ENCODE measurements around the gene URM1.

The URM1 gene

DNA sequence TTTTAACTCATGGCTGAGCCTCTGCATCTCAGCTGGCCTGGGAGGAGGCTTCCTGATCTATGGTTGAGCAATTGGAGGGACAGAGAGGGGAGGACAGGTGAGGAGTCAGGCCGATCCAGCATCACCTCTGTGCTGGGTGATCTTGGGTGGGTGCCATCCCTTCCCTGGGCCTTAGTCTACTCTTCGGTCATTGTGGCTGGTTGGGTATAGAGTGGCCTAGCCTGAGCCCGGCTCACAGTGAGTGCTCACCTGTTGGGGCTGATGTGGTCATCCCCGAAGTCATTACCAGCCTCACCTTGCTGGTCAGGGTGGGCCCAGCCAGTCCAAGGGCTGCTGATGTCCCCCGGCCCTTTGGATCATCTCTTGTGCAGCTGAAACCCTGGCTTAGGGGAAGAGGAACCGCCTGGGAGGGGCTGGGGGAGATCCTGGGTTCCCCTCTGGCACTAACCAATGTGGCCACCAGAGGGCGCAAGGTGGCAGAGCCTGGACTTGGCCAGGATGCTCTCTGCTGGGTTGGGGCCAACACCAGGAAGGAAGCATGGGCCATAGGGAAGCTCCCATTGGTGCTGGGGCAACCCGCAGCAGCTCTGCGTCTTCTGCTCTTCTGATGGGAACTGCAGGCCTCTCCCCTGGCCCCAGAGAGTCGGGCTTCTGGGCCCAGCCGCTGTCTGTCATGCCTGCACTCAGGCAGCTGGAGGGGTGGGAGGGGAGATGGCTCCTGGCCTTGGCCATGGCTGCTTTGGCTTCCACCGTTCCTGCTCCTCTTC, 67.4 kb downstream of the URM1 start:
- H3K27ac ChIP-seq (ENCODE audit: low read depth, low read length), result no peak overlapping the region
- no peak overlapping the region for H3K4me3 ChIP-seq (ENCODE audit: low read depth, low read length)
- H3K18ac ChIP-seq (ENCODE audit: low read length), result no peak overlapping the region
- no peaks in the 10 kb centered on the region for H3K79me2 ChIP-seq (ENCODE audit: control insufficient read depth, insufficient read depth, low read length, poor library complexity)
- H2AK5ac ChIP-seq (ENCODE audit: low read length), result no peak overlapping the region
- no peaks in the 10 kb centered on the region for H3K4me1 ChIP-seq (ENCODE audit: control insufficient read depth in 1 of 2, insufficient read depth in 2 of 2, low read length in 2 of 2)
- WGBS (ENCODE audit: extremely low coverage, insufficient coverage, insufficient read length), result no CpG with 5 or more reads among the region's 12 CpGs
- no peak overlapping the region for H2AFZ ChIP-seq (ENCODE audit: insufficient read depth, low read length, poor library complexity)
- H3K23ac ChIP-seq (ENCODE audit: low read length), result no peak overlapping the region
- peaks cover 22 to 29% of the 10 kb centered on the region in 2 experiments for H3K36me3 ChIP-seq (ENCODE audit: control insufficient read depth in 1 of 2, insufficient read depth in 2 of 2, low read length in 2 of 2)
- H2BK5ac ChIP-seq (ENCODE audit: low read depth, low read length, poor library complexity), result no peak overlapping the region
- no peaks in the 10 kb centered on the region for H3K27me3 ChIP-seq (ENCODE audit: insufficient read depth, low read length)
- H3K79me1 ChIP-seq (ENCODE audit: low read length), result no peaks in the 10 kb centered on the region
- DNase-seq, result peak; percentile 78 to 90
- no peak overlapping the region for H2BK12ac ChIP-seq (ENCODE audit: low read length)
- no peak overlapping the region for H3K9ac ChIP-seq (ENCODE audit: low read length)
- no peak overlapping the region for H3K4ac ChIP-seq (ENCODE audit: low read depth, low read length)
- H2BK120ac ChIP-seq (ENCODE audit: insufficient read depth, low read length, poor library complexity), result no peak overlapping the region
- no peaks in the 10 kb centered on the region for H3K9me3 ChIP-seq (ENCODE audit: insufficient read depth, low read depth, low read length)
- H4K12ac ChIP-seq (ENCODE audit: low read depth, low read length), result no peak overlapping the region
- H3K4me2 ChIP-seq (ENCODE audit: low read length), result no peak overlapping the region
- no peak overlapping the region for H4K91ac ChIP-seq (ENCODE audit: low read depth, low read length)
- H3K14ac ChIP-seq (ENCODE audit: low read length), result no peak overlapping the region
- no peak overlapping the region for H4K8ac ChIP-seq (ENCODE audit: low read depth, low read length)

DNA sequence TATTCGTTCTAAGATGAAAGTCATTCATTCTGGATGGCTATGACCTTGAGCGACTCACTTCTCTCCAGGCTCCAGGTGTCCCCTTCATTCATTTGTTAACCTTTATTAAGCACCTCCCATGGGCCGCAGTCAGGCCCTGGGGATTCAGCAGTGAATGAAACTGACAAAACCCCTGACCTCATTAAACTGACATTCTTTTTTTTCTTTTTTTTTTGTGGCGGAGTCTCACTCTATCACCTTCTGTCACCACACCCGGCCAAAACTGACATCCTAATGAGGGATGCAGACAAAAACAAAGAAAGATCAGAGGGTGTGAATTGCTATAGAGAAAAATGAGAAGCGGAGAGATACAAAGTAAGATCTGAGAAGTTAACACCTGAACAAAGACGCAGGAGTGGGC, 68.1 kb downstream of the URM1 start:
- H3K27ac ChIP-seq (ENCODE audit: low read depth, low read length), result no peak overlapping the region
- no peaks in the 10 kb centered on the region for H3K4me1 ChIP-seq (ENCODE audit: control insufficient read depth in 1 of 2, insufficient read depth in 2 of 2, low read length in 2 of 2)
- H4K91ac ChIP-seq (ENCODE audit: low read depth, low read length), result no peak overlapping the region
- H3K4me2 ChIP-seq (ENCODE audit: low read length), result no peak overlapping the region
- H3K9ac ChIP-seq (ENCODE audit: low read length), result no peak overlapping the region
- no peak for DNase-seq
- no peak overlapping the region for H4K8ac ChIP-seq (ENCODE audit: low read depth, low read length)
- no peak overlapping the region for H2BK120ac ChIP-seq (ENCODE audit: insufficient read depth, low read length, poor library complexity)
- H2AFZ ChIP-seq (ENCODE audit: insufficient read depth, low read length, poor library complexity), result no peak overlapping the region
- H3K79me2 ChIP-seq (ENCODE audit: control insufficient read depth, insufficient read depth, low read length, poor library complexity), result no peaks in the 10 kb centered on the region
- no peak overlapping the region for H3K14ac ChIP-seq (ENCODE audit: low read length)
- H3K36me3 ChIP-seq (ENCODE audit: control insufficient read depth in 1 of 2, insufficient read depth in 2 of 2, low read length in 2 of 2), result peaks cover 16 to 22% of the 10 kb centered on the region in 2 experiments
- no CpG with 5 or more reads among the region's 7 CpGs for WGBS (ENCODE audit: extremely low coverage, insufficient coverage, insufficient read length)
- no peaks in the 10 kb centered on the region for H3K79me1 ChIP-seq (ENCODE audit: low read length)
- no peak overlapping the region for H2BK5ac ChIP-seq (ENCODE audit: low read depth, low read length, poor library complexity)
- no peak overlapping the region for H2BK12ac ChIP-seq (ENCODE audit: low read length)
- H3K27me3 ChIP-seq (ENCODE audit: insufficient read depth, low read length), result no peaks in the 10 kb centered on the region
- no peak overlapping the region for H3K18ac ChIP-seq (ENCODE audit: low read length)
- no peak overlapping the region for H4K12ac ChIP-seq (ENCODE audit: low read depth, low read length)
- H3K4me3 ChIP-seq (ENCODE audit: low read depth, low read length), result no peak overlapping the region
- H3K23ac ChIP-seq (ENCODE audit: low read length), result no peak overlapping the region
- no peaks in the 10 kb centered on the region for H3K9me3 ChIP-seq (ENCODE audit: insufficient read depth, low read depth, low read length)
- no peak overlapping the region for H3K4ac ChIP-seq (ENCODE audit: low read depth, low read length)
- no peak overlapping the region for H2AK5ac ChIP-seq (ENCODE audit: low read length)
